ENCODE results near the gene TINAGL1. TPM values are rescaled to one million over a fixed set of nuclear protein-coding genes. Genes with fewer than 3 reads are reported as not detected.
A peak's percentile ranks its signal among the peaks of the same experiment; 100 is the strongest.

Gene TINAGL1
- total and polyA plus RNA-seq, 2 donors (not counting 3 experiments of a cell fraction or from before 2014, with no cell fraction given), result 312 to 477 TPM

DNA sequence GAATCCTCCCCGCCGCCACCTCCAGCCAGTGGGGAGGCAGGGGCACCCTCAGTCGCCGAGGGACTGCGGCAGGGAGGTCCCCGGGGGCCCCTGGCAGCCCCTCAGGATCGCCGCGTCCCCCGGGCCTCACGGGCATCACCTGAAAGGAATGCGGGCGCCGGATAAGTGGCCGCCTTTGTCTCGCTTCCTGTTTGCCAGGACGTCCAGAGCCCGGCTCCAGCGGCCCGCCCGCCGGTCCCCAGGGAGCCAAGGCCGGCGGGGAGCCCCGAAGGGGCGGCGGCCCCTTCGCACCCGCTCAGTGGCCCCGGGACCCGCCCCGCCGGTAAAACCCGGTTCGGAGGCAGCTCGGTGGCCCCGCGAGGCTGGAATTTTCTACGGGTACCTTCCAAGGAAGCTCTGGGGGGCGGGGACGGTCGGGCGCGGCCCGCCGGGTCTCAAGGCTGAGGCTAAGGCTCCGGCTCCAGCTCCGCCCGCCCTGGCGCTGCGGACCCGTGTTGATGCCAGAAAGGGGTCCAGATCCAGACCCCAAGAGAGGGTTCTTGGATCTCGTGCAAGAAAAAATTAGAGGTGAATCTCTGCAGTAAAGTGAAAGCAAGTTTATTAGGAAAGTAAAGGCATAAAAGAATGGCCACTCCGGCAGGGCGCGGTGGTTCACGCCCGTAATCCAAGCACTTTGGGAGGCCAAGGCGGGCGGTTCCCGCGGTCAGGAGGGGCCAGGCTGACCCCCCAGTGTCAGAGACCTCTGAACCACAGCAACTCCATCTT is 12.6 kb downstream of the TINAGL1 start:
- peak overlapping the region; percentile 6 for H3K4me2 ChIP-seq (ENCODE audit: insufficient read depth, low read length)
- peaks cover 28% of the 10 kb centered on the region for H3K4me1 ChIP-seq (ENCODE audit: control insufficient read depth, extremely low read depth, insufficient read depth, low read length)
- dilution Hi-C loops (cut with MboI; ENCODE audit: extremely low pct_ligation_motif_present, low sequenced_read_pairs), result no loop called here
- H3K27ac ChIP-seq (ENCODE audit: insufficient read depth, low read depth, low read length), result peak overlapping the region; percentile 92
- intact Hi-C loops (cut with micrococcal nuclease), result loop anchor here (1.0 to 10.0 kb wide), 7 partner anchors 7 to 346 kb away; partner anchors contain the start of genes PEF1 and PTP4A2
- peaks cover under 1% of the 10 kb centered on the region for H3K79me2 ChIP-seq (ENCODE audit: control insufficient read depth, insufficient read depth, low read length)
- POLR2A ChIA-PET, result no interaction called here
- peaks cover 8 to 17% of the 10 kb centered on the region in 2 experiments for H3K36me3 ChIP-seq (ENCODE audit: control insufficient read depth in 2 of 2, extremely low read depth in 1 of 2, insufficient read depth in 2 of 2, low read length in 2 of 2)
- H3K9me1 ChIP-seq (replicated peaks; ENCODE audit: control insufficient read depth, extremely low read depth, insufficient read depth, low read length), result no peaks in the 10 kb centered on the region
- no TSS peak for BruUV-seq (replicated peaks)
- H3K9me3 ChIP-seq (replicated peaks; ENCODE audit: control insufficient read depth, insufficient read depth, low read length), result no peaks in the 10 kb centered on the region
- no peak overlapping the region for H3K4me3 ChIP-seq (replicated peaks in 1 of 3; ENCODE audit: insufficient read depth in 1 of 3, low read depth in 1 of 3, low read length in 3 of 3)
- FAIRE-seq (no peak), DNase-seq (ENCODE audit: low read depth, low spot score) (peak; percentile 60)
- CTCF ChIA-PET, result interaction anchor here (1.0 to 2.2 kb wide), 5 partner anchors 14 to 40 kb away, joined by 3 to 33 read pairs (median 5); partner anchors contain the start of genes HCRTR1 and TINAGL1
- H2AFZ ChIP-seq (ENCODE audit: low read depth, low read length), result no peak overlapping the region
- TF ChIP-seq FOS (IDR thresholded peaks at IDR 0.05; ENCODE audit: borderline replicate concordance, insufficient read depth, low read length) (peak; percentile 61), POLR2AphosphoS5 (IDR thresholded peaks at IDR 0.05; ENCODE audit: insufficient read depth, low read depth, low read length) (peak; percentile 67), POLR2A (IDR thresholded peaks at IDR 0.05; ENCODE audit: low read depth, low read length) (no peak)
- no peaks in the 10 kb centered on the region for H3K27me3 ChIP-seq (ENCODE audit: control insufficient read depth in 2 of 2, insufficient read depth in 2 of 2, low read length in 2 of 2)
- peak overlapping the region; percentile 70 for H3K9ac ChIP-seq (replicated peaks; ENCODE audit: extremely low read depth, insufficient read depth, low read length)
- no peaks in the 10 kb centered on the region for H4K20me1 ChIP-seq (replicated peaks; ENCODE audit: control insufficient read depth, extremely low read depth, insufficient read depth, low read length)

- H3K27ac ChIP-seq (ENCODE audit: insufficient read depth, low read depth, low read length), result no peak overlapping the region
- FAIRE-seq, result no peak
- no peak overlapping the region for H2AFZ ChIP-seq (ENCODE audit: low read depth, low read length)
- ChIA-PET POLR2A (no interaction called here), CTCF (interaction anchor here (0.7 to 5.5 kb wide), 10 partner anchors 11 to 46 kb away, joined by 3 to 73 read pairs (median 4); no protein-coding TSS in a partner anchor)
- H3K9ac ChIP-seq (replicated peaks; ENCODE audit: extremely low read depth, insufficient read depth, low read length), result no peak overlapping the region
- H3K4me1 ChIP-seq (ENCODE audit: control insufficient read depth, extremely low read depth, insufficient read depth, low read length), result peaks cover 35% of the 10 kb centered on the region
- no peaks in the 10 kb centered on the region for H4K20me1 ChIP-seq (replicated peaks; ENCODE audit: control insufficient read depth, extremely low read depth, insufficient read depth, low read length)
- no peak overlapping the region for H3K4me2 ChIP-seq (ENCODE audit: insufficient read depth, low read length)
- no peak for TF ChIP-seq POLR2AphosphoS5 (IDR thresholded peaks at IDR 0.05; ENCODE audit: insufficient read depth, low read depth, low read length)
- TF ChIP-seq POLR2A (IDR thresholded peaks at IDR 0.05; ENCODE audit: low read depth, low read length), result no peak
- no peak for TF ChIP-seq GATA2 (IDR thresholded peaks at IDR 0.05; ENCODE audit: insufficient read depth, insufficient read length, low read depth, low read length)
- no peak for TF ChIP-seq EZH2 (IDR thresholded peaks at IDR 0.05; ENCODE audit: borderline replicate concordance, low read depth, low read length, severe bottlenecking)
- TF ChIP-seq, protein P1, sequence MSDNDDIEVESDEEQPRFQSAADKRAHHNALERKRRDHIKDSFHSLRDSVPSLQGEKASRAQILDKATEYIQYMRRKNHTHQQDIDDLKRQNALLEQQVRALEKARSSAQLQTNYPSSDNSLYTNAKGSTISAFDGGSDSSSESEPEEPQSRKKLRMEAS (IDR thresholded peaks at IDR 0.05; ENCODE audit: insufficient read depth, insufficient read length), result no peak
- TF ChIP-seq FOS (IDR thresholded peaks at IDR 0.05; ENCODE audit: borderline replicate concordance, insufficient read depth, low read length), result no peak
- TF ChIP-seq CTCF (IDR thresholded peaks at IDR 0.05; ENCODE audit: extremely low read depth in 1 of 2, insufficient read depth in 1 of 2, low read depth in 1 of 2, low read length in 2 of 2), result no peak
- TF ChIP-seq MYC (IDR thresholded peaks at IDR 0.05; ENCODE audit: low read depth, low read length), result no peak
- TF ChIP-seq JUN (IDR thresholded peaks at IDR 0.05; ENCODE audit: borderline replicate concordance, insufficient read depth, insufficient read length, low read depth), result no peak
- intact Hi-C loops (cut with micrococcal nuclease) (no loop called here), dilution Hi-C loops (cut with MboI; ENCODE audit: extremely low pct_ligation_motif_present, low sequenced_read_pairs) (no loop called here)
- peaks cover 0 to 2% of the 10 kb centered on the region in 2 experiments for H3K36me3 ChIP-seq (ENCODE audit: control insufficient read depth in 2 of 2, extremely low read depth in 1 of 2, insufficient read depth in 2 of 2, low read length in 2 of 2)
- H3K9me3 ChIP-seq (replicated peaks; ENCODE audit: control insufficient read depth, insufficient read depth, low read length), result no peaks in the 10 kb centered on the region
- H3K9me1 ChIP-seq (replicated peaks; ENCODE audit: control insufficient read depth, extremely low read depth, insufficient read depth, low read length), result no peaks in the 10 kb centered on the region
- no TSS peak for BruUV-seq (replicated peaks)
- no peak for DNase-seq (ENCODE audit: low read depth, low spot score)
- H3K4me3 ChIP-seq (replicated peaks in 1 of 3; ENCODE audit: insufficient read depth in 1 of 3, low read depth in 1 of 3, low read length in 3 of 3), result no peak overlapping the region
- H3K27me3 ChIP-seq (ENCODE audit: control insufficient read depth in 2 of 2, insufficient read depth in 2 of 2, low read length in 2 of 2), result no peaks in the 10 kb centered on the region
- no peaks in the 10 kb centered on the region for H3K79me2 ChIP-seq (ENCODE audit: control insufficient read depth, insufficient read depth, low read length)
Measured at GRCh38 chr1:31591425-31592093, 15.2 kb downstream of the TINAGL1 start.

Measured in endothelial cell of umbilical vein (primary cell).